NCI-H1417 treated with DMSO at 0.1 percent for 48 hours (cell line): ENCODE measurements around the gene PDE4D.

Experiments
- DNase-seq: peaks from one replicate; lab custom pipeline; 2025; lab: John Stamatoyannopoulos, UW

The PDE4D gene

GRCh38 chr5:59254055-59254687 is 639.4 kb downstream of the PDE4D start:
- DNase-seq: no peak

- DNase-seq: no peak
Measured at GRCh38 chr5:59253625-59254024, 639.9 kb downstream of the PDE4D start.

GRCh38 chr5:59251627-59252026 is 641.9 kb downstream of the PDE4D start:
- no peak for DNase-seq

- DNase-seq: no peak
Measured at GRCh38 chr5:59249726-59250125, 643.8 kb downstream of the PDE4D start.

- DNase-seq: no peak
Measured at GRCh38 chr5:59249160-59249559, 644.4 kb downstream of the PDE4D start.

- DNase-seq: no peak
Measured at GRCh38 chr5:59246882-59247281, 646.6 kb downstream of the PDE4D start.

- DNase-seq: no peak
Measured at GRCh38 chr5:59246145-59246869, 647.2 kb downstream of the PDE4D start.

GRCh38 chr5:59245198-59245597 is 648.3 kb downstream of the PDE4D start:
- no peak for DNase-seq

GRCh38 chr5:59241552-59241951 is 652.0 kb downstream of the PDE4D start:
- no peak for DNase-seq

GRCh38 chr5:59241119-59241518 is 652.4 kb downstream of the PDE4D start:
- no peak for DNase-seq

- no peak for DNase-seq
Measured at GRCh38 chr5:59238126-59238902, 655.2 kb downstream of the PDE4D start.

GRCh38 chr5:59236986-59237385 is 656.5 kb downstream of the PDE4D start:
- DNase-seq: no peak

GRCh38 chr5:59236448-59236847 is 657.1 kb downstream of the PDE4D start:
- DNase-seq: no peak

- DNase-seq: no peak
Measured at GRCh38 chr5:59234236-59234635, 659.3 kb downstream of the PDE4D start.

- no peak for DNase-seq
Measured at GRCh38 chr5:59231221-59231931, 662.1 kb downstream of the PDE4D start.

GRCh38 chr5:59222687-59223511 is 670.6 kb downstream of the PDE4D start:
- no peak for DNase-seq

- DNase-seq: no peak
Measured at GRCh38 chr5:59221769-59222168, 671.8 kb downstream of the PDE4D start.

- peak; percentile 1 for DNase-seq
Measured at GRCh38 chr5:59218424-59219045, 675.0 kb downstream of the PDE4D start.

GRCh38 chr5:59216841-59217240 is 676.7 kb downstream of the PDE4D start:
- no peak for DNase-seq

GRCh38 chr5:59212596-59212995 is 680.9 kb downstream of the PDE4D start:
- no peak for DNase-seq

GRCh38 chr5:59209758-59210359 is 683.7 kb downstream of the PDE4D start:
- DNase-seq: no peak
